Measurements from ENCODE around the gene ZNF385A.

Gene ZNF385A

GRCh38 chr12:54379398-54380201 is 4.9 kb downstream of the ZNF385A start (continued):
- TF ChIP-seq REST (tag by site-specific recombination; IDR thresholded peaks at IDR 0.05) (0 out of 2 replicates have a peak, but pooled peaks have one; percentile 12), FEZF1 (tag by site-specific recombination; IDR thresholded peaks at IDR 0.05) (no peak), KLF1 (tag by site-specific recombination; IDR thresholded peaks at IDR 0.05) (no peak), HOXA7 (CRISPR knock-in tag; IDR thresholded peaks at IDR 0.05; ENCODE audit: borderline replicate concordance) (no peak), ZNF792 (tag by site-specific recombination; IDR thresholded peaks at IDR 0.05) (no peak), ZNF10 (tag by site-specific recombination; IDR thresholded peaks at IDR 0.05) (no peak), MEIS1 (CRISPR knock-in tag; IDR thresholded peaks at IDR 0.05; ENCODE audit: borderline replicate concordance) (no peak), ZNF677 (tag by site-specific recombination; IDR thresholded peaks at IDR 0.05) (no peak), KLF9 (tag by site-specific recombination; IDR thresholded peaks at IDR 0.05; ENCODE audit: low read depth) (no peak; the same call in none of the 2 replicates), ZNF501 (tag by site-specific recombination; IDR thresholded peaks at IDR 0.05) (0 out of 2 replicates have a peak, but pooled peaks have one; percentile 49), ZNF76 (tag by site-specific recombination; IDR thresholded peaks at IDR 0.05; ENCODE audit: borderline replicate concordance, low read depth) (0 out of 2 replicates have a peak, but pooled peaks have one; percentile 43), ZNF366 (tag by site-specific recombination; conservative IDR thresholded peaks at IDR 0.05) (peak; percentile 81), PBX3 (CRISPR knock-in tag; IDR thresholded peaks at IDR 0.05) (no peak), HIC1 (tag by site-specific recombination; IDR thresholded peaks at IDR 0.05) (peak; percentile 58; the same call in 1 of the 2 replicates), ZNF221 (tag by site-specific recombination; IDR thresholded peaks at IDR 0.05; ENCODE audit: borderline replicate concordance) (no peak), ZNF169 (tag by site-specific recombination; IDR thresholded peaks at IDR 0.05) (no peak), ZNF350 (tag by site-specific recombination; IDR thresholded peaks at IDR 0.05) (no peak), ZNF133 (tag by site-specific recombination; IDR thresholded peaks at IDR 0.05) (no peak), ZNF26 (tag by site-specific recombination; IDR thresholded peaks at IDR 0.05) (no peak), ZBTB7A (tag by site-specific recombination; IDR thresholded peaks at IDR 0.05; ENCODE audit: low read depth) (0 out of 2 replicates have a peak, but pooled peaks have one; percentile 9), ZNF660 (tag by site-specific recombination; IDR thresholded peaks at IDR 0.05) (peak; percentile 91), PATZ1 (tag by site-specific recombination; IDR thresholded peaks at IDR 0.05) (peak; percentile 89), ZNF121 (tag by site-specific recombination; IDR thresholded peaks at IDR 0.05) (no peak), ZNF335 (tag by site-specific recombination; conservative IDR thresholded peaks at IDR 0.05) (peak; percentile 31), ZNF146 (tag by site-specific recombination; IDR thresholded peaks at IDR 0.05) (no peak)
